Brain microvascular endothelial cell (primary cell): ENCODE data around the gene ANKRD12.
"Not testable (repeated sequence)": the region's sequence is repeated elsewhere in the genome, so short reads cannot be mapped to it uniquely, and the experiment has no call there.

Experiments
- DNase-seq: peaks from one replicate; pipeline ENCODE4 v3.0.0-alpha.2; 2020
- H3K27ac ChIP-seq: fragments of 250-450 bp; sonication (Bioruptor Pico); 2 replicates; pipeline ENCODE4 v1.5.1; 2020; ENCODE audit warnings: mild to moderate bottlenecking, moderate library complexity
- H3K27me3 ChIP-seq: fragments of 250-450 bp; sonication (Bioruptor Pico); replicated peaks from 2 replicates; pipeline ENCODE4 v1.5.1; 2020; ENCODE audit warnings: mild to moderate bottlenecking
- H3K36me3 ChIP-seq: fragments of 250-450 bp; sonication (Bioruptor Pico); replicated peaks from 2 replicates; pipeline ENCODE4 v1.5.1; 2020; ENCODE audit warnings: mild to moderate bottlenecking
- H3K4me3 ChIP-seq: 2 replicates; pipeline ENCODE4 v1.5.1; 2011; ENCODE audit warnings: low read depth, mild to moderate bottlenecking, control low read depth, low read length, moderate library complexity
- in situ Hi-C: cut with HindIII; loops from 2 replicates; pipeline ENCODE4 v1.10.0; 2017; ENCODE audit warnings: low sequenced_read_pairs, low pct_ligation_motif_present
- TF ChIP-seq, protein P1 (sequence below): IDR thresholded peaks from 2 replicates; pipeline ENCODE4 v1.5.1; 2011; ENCODE audit warnings: low read depth, mild to moderate bottlenecking, moderate library complexity, low read length, control low read depth, inconsistent platforms; ENCODE audit errors: missing control alignments

The ANKRD12 gene

DNA sequence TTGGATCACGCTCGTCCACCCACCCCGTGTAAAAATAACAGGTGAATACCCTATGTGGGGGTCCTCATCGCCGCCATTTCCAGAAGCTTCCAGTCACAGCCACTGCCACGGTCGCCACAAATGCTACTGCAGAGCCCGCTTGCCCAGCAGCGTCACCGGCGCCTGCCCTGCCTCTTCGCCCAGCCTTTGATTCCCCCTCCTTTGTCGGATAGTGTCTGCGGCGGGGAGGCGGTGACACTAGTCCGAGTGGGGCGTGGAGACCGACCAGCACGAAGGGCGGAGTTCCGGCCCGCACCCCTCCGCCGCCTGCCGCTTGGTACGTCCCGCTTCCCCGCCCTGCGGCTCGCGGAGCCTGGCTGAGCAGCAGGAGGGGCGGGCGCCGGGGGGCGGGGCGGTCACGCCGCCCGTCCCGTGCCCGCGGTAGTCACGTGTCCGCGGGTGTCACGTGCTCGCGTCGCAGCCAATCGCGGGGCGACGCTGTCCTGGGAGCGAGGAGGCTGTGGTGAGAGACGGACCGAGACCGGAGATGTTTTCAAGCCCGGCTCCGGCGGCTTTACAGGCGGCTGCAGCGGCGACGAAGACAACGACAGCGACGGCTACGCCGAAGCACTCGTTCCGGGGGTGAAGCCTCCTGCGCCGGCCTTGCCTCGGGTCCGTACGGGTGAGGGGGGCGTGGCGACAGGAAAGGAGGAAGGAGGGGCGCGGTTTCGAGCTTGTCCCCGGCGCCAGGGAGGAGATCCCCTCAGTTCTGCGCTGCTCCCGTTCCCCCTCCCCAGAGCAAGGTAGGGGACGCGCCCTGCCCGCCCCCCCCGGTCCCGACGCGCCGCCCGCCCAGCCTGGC is at the start of gene ANKRD12:
TSS of gene ANKRD12 (plus strand) at position 467 of the 841 bp plus-strand sequence. CDS start 45,652 bp downstream, outside the sequence.
- DNase-seq = peak; percentile 93
- peak within 1 kb of the TSS; percentile 84 for H3K4me3 ChIP-seq
- TF ChIP-seq, protein P1, sequence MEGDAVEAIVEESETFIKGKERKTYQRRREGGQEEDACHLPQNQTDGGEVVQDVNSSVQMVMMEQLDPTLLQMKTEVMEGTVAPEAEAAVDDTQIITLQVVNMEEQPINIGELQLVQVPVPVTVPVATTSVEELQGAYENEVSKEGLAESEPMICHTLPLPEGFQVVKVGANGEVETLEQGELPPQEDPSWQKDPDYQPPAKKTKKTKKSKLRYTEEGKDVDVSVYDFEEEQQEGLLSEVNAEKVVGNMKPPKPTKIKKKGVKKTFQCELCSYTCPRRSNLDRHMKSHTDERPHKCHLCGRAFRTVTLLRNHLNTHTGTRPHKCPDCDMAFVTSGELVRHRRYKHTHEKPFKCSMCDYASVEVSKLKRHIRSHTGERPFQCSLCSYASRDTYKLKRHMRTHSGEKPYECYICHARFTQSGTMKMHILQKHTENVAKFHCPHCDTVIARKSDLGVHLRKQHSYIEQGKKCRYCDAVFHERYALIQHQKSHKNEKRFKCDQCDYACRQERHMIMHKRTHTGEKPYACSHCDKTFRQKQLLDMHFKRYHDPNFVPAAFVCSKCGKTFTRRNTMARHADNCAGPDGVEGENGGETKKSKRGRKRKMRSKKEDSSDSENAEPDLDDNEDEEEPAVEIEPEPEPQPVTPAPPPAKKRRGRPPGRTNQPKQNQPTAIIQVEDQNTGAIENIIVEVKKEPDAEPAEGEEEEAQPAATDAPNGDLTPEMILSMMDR = no peak
- peaks cover 6% of the 10 kb centered on the region for H3K36me3 ChIP-seq
- peak within 1 kb of the TSS; percentile 96 for H3K27ac ChIP-seq
- in situ Hi-C loops = no loop called here
- no peaks in the 10 kb centered on the region for H3K27me3 ChIP-seq

- Histone ChIP-seq H3K27me3 (no peaks in the 10 kb centered on the region), H3K36me3 (no peaks in the 10 kb centered on the region), H3K4me3 (no peak overlapping the region), H3K27ac (no peak overlapping the region)
- in situ Hi-C loops = no loop called here
- DNase-seq = no peak
- TF ChIP-seq, protein P1 = no peak
These were observed 49.4 kb upstream of the ANKRD12 start for GRCh38 chr18:9087144-9087543.

DNA sequence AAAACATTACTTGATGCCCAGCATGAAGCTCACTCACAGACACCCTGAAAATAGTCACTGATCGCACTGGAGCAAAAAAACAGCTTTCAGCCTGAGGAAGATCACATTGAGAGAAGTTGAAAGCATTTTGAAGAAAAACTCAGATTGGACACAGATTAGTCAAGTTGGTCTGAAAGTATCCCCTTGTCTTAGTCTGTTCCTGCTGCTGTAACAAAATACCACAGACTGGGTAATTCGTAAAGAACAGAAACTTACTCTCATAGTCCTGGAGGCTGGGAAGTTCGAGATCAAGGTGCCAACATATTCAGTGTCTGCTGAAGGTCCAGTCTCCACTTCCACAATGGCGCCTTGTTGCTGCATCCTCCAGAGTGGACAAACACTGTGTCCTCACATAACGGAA is 48.3 kb upstream of the ANKRD12 start:
- Histone ChIP-seq H3K4me3 (no peak overlapping the region), H3K36me3 (no peaks in the 10 kb centered on the region), H3K27me3 (no peaks in the 10 kb centered on the region), H3K27ac (no peak overlapping the region)
- no peak for DNase-seq
- in situ Hi-C loops = no loop called here
- TF ChIP-seq, protein P1 = no peak

DNA sequence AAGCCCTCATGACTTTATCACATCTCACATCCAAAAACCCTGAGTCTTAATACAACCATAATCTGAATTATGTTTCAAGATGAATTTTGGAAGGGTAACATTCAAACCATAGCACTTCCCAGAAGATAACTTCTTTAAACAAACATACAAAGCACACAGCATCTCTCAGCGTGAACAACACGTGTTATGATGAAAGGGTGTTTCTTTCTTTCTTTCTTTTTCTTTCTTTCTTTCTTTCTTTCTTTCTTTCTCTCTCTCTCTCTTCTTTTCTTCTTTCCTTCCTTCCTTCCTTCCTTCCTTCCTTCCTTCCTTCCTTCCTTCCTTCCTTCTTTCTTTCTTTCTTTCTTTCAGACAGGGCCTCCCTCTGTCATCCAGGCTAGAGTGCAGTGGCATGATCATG is 47.9 kb upstream of the ANKRD12 start:
- H3K36me3 ChIP-seq, in situ Hi-C loops, H3K27ac ChIP-seq, H3K27me3 ChIP-seq, H3K4me3 ChIP-seq, DNase-seq: not testable (repeated sequence)

GRCh38 chr18:9090578-9090977 is 46.0 kb upstream of the ANKRD12 start:
- Histone ChIP-seq H3K27ac (no peak overlapping the region), H3K27me3 (no peaks in the 10 kb centered on the region), H3K4me3 (no peak overlapping the region), H3K36me3 (no peaks in the 10 kb centered on the region)
- in situ Hi-C loops = no loop called here
- TF ChIP-seq, protein P1 = no peak
- no peak for DNase-seq

DNA sequence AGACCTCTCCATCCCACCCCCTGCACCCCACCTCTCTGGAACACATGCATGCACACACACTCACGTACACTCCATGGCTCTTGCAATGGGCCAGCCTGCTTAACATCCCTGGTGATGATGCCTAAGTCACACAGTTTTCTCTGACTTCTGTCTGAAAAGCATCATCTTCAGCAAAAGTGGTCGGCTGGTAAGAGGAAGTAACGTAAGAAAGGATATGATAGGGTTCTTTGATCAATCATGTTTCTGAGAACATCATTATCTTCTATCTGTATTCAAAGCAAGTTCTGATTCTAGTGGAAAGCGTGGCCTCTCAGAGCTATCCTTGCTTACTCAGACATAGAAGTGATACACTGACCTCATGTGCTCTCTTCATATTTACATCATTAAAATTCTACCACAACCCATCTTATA is 45.5 kb upstream of the ANKRD12 start:
- no peak for DNase-seq

More for the DNA sequence above, 45.5 kb upstream of the ANKRD12 start:
- in situ Hi-C loops = no loop called here
- H3K4me3 ChIP-seq = no peak overlapping the region
- H3K27me3 ChIP-seq = no peaks in the 10 kb centered on the region
- TF ChIP-seq, protein P1 = no peak
- H3K27ac ChIP-seq = no peak overlapping the region
- no peaks in the 10 kb centered on the region for H3K36me3 ChIP-seq
